Choroid plexus epithelial cell (primary cell): ENCODE measurements around the gene C11orf91.

Experiments
- DNase-seq: peaks from one replicate; pipeline ENCODE4 v3.0.0-alpha.2; 2010; ENCODE audit warnings: low read depth
- H3K4me3 ChIP-seq: 2 replicates; pipeline ENCODE4 v1.5.1; 2011; ENCODE audit warnings: low read depth, mild to moderate bottlenecking, control low read depth, low read length, moderate library complexity
- CTCF ChIP-seq: conservative IDR thresholded peaks from 2 replicates; pipeline ENCODE4 v1.5.1; 2011; ENCODE audit warnings: low read depth, mild to moderate bottlenecking, control low read depth, inconsistent platforms, low read length, moderate library complexity

Gene C11orf91

GRCh38 chr11:33736148-33736812, 35.7 kb upstream of the C11orf91 start, which contains the start of gene CD59:
Gene CD59 (minus strand): TSS chr11:33736423. CDS start chr11:33722445, 13,978 bp downstream.
- peak within 1 kb of the TSS; percentile 86 for H3K4me3 ChIP-seq
- peak; percentile 93 for DNase-seq
- no peak for TF ChIP-seq CTCF

GRCh38 chr11:33735271-33736147, 34.9 kb upstream of the C11orf91 start:
- DNase-seq: no peak
- H3K4me3 ChIP-seq: peak overlapping the region; percentile 86
- peak; percentile 2 for TF ChIP-seq CTCF

GRCh38 chr11:33734441-33735270, 34.0 kb upstream of the C11orf91 start:
- TF ChIP-seq CTCF: no peak
- peak overlapping the region; percentile 86 for H3K4me3 ChIP-seq
- DNase-seq: peak; percentile 59

GRCh38 chr11:33733980-33734379, 33.4 kb upstream of the C11orf91 start:
- DNase-seq: no peak
- H3K4me3 ChIP-seq: peak overlapping the region; percentile 86
- TF ChIP-seq CTCF: no peak

- DNase-seq: peak; percentile 57
- H3K4me3 ChIP-seq: no peak overlapping the region
Observed at GRCh38 chr11:33731723-33732531, 31.3 kb upstream of the C11orf91 start.

More at GRCh38 chr11:33731723-33732531, 31.3 kb upstream of the C11orf91 start:
- no peak for TF ChIP-seq CTCF
